GM18508 (cell line): Measurements from ENCODE around the gene C2CD5.
"Not testable (repeated sequence)": the region's sequence is repeated elsewhere in the genome, so short reads cannot be mapped to it uniquely, and the experiment has no call there.

Experiments
- ATAC-seq: cut with Tn5 transposase; IDR thresholded peaks from one replicate; pipeline ENCODE4 v1.9.1; 2021; ENCODE audit warnings: moderate number of reproducible peaks; ENCODE audit not compliant: insufficient read depth, unreplicated experiment

Gene C2CD5

GRCh38 chr12:22480814-22481213 lies 63.5 kb downstream of the C2CD5 start:
- ATAC-seq: not testable (repeated sequence)

GRCh38 chr12:22480016-22480415 lies 64.3 kb downstream of the C2CD5 start:
- ATAC-seq: no peak

DNA sequence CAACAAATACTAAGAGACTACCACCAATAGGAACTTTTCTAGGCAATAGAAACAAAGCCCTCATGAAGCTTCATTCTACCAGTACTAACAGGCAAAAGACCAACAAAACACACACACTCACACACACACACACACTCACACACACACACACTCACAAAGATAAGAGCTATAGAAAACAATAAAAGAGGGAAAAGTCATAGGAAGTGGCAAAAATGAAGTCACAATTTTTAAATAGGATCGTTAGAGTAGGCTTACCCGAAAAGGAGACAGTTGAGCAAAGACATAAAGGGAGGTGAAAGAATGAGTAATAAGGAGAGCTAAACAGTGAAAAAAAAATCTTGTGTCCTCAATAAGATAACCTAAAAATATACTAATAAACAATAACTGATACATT lies 66.5 kb downstream of the C2CD5 start:
- ATAC-seq: no peak

- ATAC-seq: no peak
Observed at GRCh38 chr12:22477166-22477893, 67.0 kb downstream of the C2CD5 start.

DNA sequence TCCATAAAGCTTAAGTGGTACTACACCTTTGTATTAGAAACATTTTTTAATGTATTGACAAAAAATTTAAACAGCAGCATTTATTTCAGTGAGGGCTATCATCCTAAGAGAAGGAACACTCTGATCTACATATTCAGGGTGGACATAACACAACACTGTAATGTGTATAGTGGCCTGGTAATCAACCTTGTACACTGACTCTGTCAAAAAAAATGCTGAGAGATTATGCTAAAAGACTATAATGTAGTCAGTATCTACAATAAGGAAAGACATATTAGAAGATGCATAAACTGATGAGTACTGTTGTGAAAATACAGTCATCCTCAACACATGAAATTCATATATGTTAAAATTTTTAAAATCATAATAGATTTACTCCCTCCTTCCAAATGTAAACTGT lies 68.2 kb downstream of the C2CD5 start:
- no peak for ATAC-seq

DNA sequence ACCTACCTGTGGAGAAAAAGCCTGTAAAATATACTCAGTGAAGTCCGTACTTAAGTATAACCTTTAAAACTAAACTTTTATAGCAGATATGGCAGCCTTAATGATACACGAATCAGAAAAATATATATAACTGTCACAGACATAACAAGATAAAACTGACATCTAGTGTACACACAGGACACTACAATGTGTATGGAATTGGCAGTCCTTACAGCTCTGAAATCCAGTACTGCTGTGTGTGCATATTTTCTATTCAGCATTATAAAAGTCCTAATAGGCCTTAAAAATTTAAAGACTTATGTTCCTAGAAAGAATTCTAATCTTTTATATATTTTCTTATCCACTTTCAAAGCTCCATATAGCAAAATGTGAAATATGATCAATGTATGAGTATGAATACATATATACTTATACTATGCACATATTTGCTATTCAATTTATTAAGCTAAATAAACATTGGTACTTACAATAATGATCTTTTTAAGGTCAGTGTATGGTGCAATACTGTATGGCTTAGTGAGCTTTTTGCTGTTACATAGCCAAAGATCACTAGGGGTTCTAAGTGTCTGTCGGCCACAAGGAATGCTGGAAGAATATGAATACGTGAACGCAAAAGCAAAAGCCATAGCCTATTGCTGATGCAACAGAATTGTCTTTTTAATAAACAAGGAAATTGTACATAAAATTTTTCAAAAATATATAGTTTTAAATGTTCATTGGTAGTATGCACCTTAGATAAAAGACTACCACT lies 69.2 kb downstream of the C2CD5 start:
- no peak for ATAC-seq

GRCh38 chr12:22473212-22473611 lies 71.1 kb downstream of the C2CD5 start:
- ATAC-seq: no peak

- no peak for ATAC-seq
Observed at GRCh38 chr12:22467190-22467589, 77.2 kb downstream of the C2CD5 start.

DNA sequence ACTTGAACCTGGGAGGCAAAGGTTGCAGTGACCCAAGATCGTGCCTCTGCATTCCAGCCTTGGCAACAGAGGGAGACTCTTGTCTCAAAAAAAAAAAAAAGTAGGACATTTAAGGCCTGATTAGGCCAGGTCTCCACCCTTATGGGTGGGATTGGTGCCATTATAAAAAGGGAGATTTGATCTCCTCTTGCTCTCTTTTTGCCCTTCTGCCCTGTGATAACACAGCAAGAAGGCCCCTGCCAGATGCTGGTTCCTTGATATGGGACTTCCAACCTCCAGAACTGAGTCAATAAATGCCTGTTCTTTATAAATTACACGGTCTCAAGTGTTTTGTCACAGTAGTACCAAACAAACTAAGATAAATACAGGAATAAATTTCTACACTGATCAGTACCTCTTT lies 81.0 kb downstream of the C2CD5 start:
- ATAC-seq: no peak

- ATAC-seq: no peak
Observed at GRCh38 chr12:22461786-22462185, 82.6 kb downstream of the C2CD5 start.

- no peak for ATAC-seq
Observed at GRCh38 chr12:22459838-22460490, 84.4 kb downstream of the C2CD5 start.

DNA sequence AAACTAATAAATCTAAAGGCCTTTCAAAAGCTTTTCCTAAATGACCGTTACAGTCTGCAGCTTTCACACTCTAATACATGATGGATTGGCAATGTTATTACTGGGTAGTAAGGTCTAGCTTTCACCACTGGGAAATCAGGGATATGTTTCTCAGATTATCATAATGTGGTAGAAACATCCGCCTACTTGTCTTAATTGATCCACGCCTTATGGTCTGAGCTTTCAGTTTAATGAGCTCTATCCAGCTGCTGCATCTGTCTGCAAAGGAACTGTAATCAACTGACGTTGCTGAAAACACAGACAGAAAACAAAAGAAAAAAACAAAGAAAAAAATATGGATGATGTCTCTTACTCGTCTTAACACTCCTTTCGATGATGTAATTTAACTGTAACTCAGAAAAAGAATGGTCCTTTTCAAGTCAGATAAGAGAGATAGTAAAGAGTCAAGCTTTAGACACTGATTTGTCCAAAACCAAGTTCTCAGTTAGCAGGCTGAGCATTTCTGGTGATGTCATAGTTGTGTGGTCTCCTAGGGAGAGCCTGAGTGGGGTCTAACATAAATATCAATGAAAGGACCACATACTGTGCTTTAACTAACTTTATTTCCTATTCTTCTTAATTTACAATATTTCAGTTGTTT lies 85.9 kb downstream of the C2CD5 start:
- ATAC-seq: no peak

DNA sequence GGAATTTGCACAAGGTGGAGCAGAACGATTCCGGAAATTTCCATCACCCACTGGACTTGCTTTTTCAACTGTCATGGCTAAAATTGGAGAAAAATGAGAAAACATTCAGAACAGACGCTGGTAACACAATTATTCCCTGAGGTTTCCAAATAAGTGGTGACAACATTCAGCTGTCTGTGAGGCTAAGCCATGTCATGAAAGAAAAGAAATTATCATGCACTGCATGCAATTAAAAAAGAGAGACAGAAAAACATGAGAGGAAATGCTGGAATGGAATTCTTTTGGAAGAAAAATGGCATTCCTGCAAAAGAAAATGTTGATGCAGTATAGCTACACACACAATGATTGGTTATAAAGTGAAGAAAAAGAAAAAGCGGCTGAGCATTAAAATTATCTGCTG lies 87.3 kb downstream of the C2CD5 start:
- ATAC-seq: no peak

DNA sequence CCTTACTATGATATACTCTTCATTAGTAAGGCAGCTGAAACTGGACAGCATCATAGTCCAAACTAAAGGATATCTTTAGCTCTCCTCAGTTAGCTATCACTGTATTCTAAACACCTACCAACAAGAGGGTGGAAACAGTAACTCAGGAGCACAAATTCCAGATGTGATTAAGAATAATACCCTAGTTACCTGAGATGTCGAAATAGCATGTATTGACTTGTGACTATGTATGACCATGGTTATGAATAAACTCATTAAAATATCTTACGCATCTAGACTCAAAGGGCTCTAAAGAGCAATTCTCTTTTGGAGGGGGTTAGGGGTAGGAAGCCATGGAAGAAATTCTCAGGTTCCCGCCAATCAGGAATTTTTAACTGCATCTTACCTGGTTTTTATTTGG lies 90.8 kb downstream of the C2CD5 start:
- ATAC-seq: no peak

DNA sequence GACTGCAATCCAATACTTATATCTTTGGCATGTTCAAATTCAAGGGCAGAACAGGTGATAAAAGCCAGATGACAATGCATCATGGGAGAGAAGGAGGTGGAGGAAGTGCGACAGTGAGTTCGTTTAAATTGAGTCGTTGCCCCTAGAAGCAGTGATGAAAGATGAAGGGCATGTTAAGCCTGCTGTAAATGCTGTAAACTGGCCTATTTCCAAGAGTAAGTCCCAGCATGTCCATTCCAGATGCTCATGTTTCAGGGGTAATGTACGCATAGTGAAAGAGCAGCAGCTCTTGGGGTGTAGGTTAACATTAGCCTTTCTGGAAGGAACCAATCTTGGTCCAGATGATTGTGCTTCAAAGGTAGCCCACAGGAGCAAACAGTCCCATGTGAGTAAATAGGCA lies 97.1 kb downstream of the C2CD5 start:
- no peak for ATAC-seq

DNA sequence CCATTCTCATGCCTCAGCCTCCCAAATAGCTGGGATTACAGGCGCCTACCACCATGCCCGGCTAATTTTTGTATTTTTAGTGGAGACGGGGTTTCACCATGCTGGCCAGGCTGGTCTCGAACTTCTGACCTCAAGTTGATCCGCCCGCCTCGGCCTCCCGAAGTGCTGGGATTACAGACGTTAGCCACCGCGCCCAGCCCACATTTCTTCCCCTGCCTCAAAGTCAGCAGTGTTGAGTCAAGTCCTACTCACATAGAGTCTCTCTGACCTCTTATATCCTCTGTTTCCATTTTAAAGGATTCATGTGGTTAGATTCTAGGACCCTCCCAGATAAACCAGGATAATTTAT lies 100.1 kb downstream of the C2CD5 start:
- not testable (repeated sequence) for ATAC-seq

DNA sequence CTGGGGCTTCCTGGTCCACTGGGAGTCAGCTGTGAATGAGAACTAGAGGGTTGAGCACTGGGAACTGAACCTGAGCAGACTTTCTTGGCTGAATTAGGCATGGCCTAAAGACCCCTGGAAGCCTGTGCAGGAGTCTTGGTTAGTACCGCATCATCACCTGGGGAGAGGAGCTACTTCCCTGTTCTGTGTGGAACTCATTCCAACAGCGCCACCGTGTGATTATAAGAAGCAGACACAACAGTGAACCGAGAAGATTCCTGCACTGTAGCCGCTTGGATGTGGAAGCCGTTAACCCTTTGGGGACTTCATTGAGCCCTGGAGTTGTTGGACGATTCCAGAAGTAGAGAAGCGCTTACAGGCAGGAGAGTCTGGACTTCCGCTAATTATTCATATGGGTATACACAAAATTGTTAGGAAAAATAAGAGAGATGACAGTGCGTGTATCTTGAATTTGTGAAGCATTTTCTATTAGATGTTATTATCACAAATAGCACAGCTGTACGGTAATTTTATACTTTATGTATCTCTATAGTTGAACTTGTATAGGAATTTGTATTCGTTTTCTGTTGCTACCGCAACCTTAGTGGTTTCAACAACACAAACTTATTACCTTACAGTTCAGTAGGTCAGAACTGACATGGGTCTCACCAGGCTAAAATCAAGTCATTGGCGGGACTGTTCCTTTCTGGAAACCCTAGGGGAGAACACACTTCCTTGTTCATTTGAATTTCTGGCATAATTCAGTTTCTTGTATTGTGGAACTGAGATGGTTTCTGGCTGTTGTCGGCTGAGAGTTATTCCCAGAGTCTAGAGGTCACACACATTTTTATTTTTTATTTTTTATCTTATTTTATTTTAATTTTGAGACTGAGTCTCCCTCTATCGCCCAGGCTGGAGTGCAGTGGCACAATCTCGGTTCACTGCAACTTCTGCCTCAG lies 100.7 kb downstream of the C2CD5 start:
- peak; percentile 96 for ATAC-seq

- no peak for ATAC-seq
Observed at GRCh38 chr12:22437031-22437806, 107.1 kb downstream of the C2CD5 start.

DNA sequence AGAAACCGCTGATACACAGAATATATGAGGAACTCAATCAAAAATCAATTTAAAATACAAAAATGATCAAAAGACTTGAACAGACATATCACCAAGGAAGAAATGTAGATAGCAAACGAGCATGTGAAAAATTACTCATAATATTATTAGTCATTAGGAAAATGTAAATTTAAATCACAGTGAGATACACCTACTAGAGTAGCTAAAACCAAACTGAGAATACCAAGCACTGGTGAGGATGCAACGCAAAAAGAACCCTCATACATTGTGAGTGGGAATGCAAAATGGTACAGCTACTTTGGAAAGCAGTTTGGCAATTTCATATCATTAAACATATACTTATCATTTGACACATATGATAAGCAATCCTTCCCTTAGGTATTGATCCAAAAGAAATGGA lies 108.8 kb downstream of the C2CD5 start:
- ATAC-seq: no peak
